WTC11 (cell line): Measurements from ENCODE around the gene SOX6. TPM values are rescaled to one million over a fixed set of nuclear protein-coding genes. Genes with fewer than 3 reads are reported as not detected.

ENCODE experiments used
- ATAC-seq: fragments of 200-7000 bp; cut with Tn5 transposase; 2 replicates; pipeline ENCODE4 v1.10.0; 2021; ENCODE audit warnings: mild to moderate bottlenecking, moderate library complexity
- CTCF ChIA-PET: fragments of 300-600 bp; sonication (Branson Sonifier 250); formaldehyde crosslinking; loops from one replicate; lab custom pipeline; 2021; ENCODE audit warnings: antibody characterized with exemption; lab: Charles Lee
- POLR2A ChIA-PET: fragments of 350-600 bp; sonication (Branson Sonifier 250); formaldehyde crosslinking; loops from one replicate; lab custom pipeline; 2021; ENCODE audit warnings: antibody characterized with exemption; lab: Charles Lee
- DNase-seq: peaks from one replicate; pipeline ENCODE4 v3.0.0; 2021; ENCODE audit warnings: low spot score
- H3K27ac Mint-ChIP-seq: 2 replicates; pipeline ENCODE4 v1.8.0; 2021; ENCODE audit warnings: mixed read lengths
- H3K27me3 Mint-ChIP-seq: 2 replicates; pipeline ENCODE4 v1.8.0; 2021; ENCODE audit warnings: low read depth, mild to moderate bottlenecking, moderate library complexity, mixed read lengths
- H3K36me3 Mint-ChIP-seq: 2 replicates; pipeline ENCODE4 v1.8.0; 2021; ENCODE audit warnings: mixed read lengths
- H3K4me1 Mint-ChIP-seq: 2 replicates; pipeline ENCODE4 v1.8.0; 2022; ENCODE audit warnings: mixed read lengths
- H3K4me3 Mint-ChIP-seq: 2 replicates; pipeline ENCODE4 v1.8.0; 2021; ENCODE audit warnings: mild to moderate bottlenecking, moderate library complexity, mixed read lengths
- H3K9me3 Mint-ChIP-seq: 2 replicates; pipeline ENCODE4 v1.8.0; 2021; ENCODE audit warnings: mixed read lengths
- CREM ChIP-seq: sonication (generic); formaldehyde crosslinking; IDR thresholded peaks from 2 replicates; pipeline ENCODE4 v1.8.1; 2022; ENCODE audit warnings: mild to moderate bottlenecking, missing genetic modification reagents, moderate library complexity
- FOXJ3 ChIP-seq: sonication (generic); formaldehyde crosslinking; IDR thresholded peaks from 2 replicates; pipeline ENCODE4 v1.9.0; 2021; ENCODE audit warnings: missing genetic modification reagents, mild to moderate bottlenecking, borderline replicate concordance
- GTF2I ChIP-seq: fragments of 250-450 bp; sonication (Bioruptor Pico); conservative IDR thresholded peaks from 2 replicates; pipeline ENCODE4 v1.4.0; 2021; ENCODE audit warnings: mild to moderate bottlenecking
- NFE2L1 ChIP-seq: sonication (generic); formaldehyde crosslinking; IDR thresholded peaks from 2 replicates; pipeline ENCODE4 v1.8.1; 2023; ENCODE audit warnings: missing genetic modification reagents
- NFYB ChIP-seq: sonication (generic); formaldehyde crosslinking; conservative IDR thresholded peaks from 2 replicates; pipeline ENCODE4 v1.8.0; 2022; ENCODE audit warnings: low read depth, missing genetic modification reagents
- NR1H2 ChIP-seq: sonication (generic); formaldehyde crosslinking; IDR thresholded peaks from 2 replicates; pipeline ENCODE4 v1.9.0; 2021; ENCODE audit warnings: mild to moderate bottlenecking, moderate library complexity, missing genetic modification reagents
- TEAD1 ChIP-seq: sonication (generic); formaldehyde crosslinking; IDR thresholded peaks from 2 replicates; pipeline ENCODE4 v1.8.0; 2022; ENCODE audit warnings: mild to moderate bottlenecking, missing genetic modification reagents
- ZNF121 ChIP-seq: sonication (generic); formaldehyde crosslinking; IDR thresholded peaks from 2 replicates; pipeline ENCODE4 v1.8.0; 2023; ENCODE audit warnings: missing genetic modification reagents
- ZNF671 ChIP-seq: fragments of 250-450 bp; sonication (Bioruptor Pico); IDR thresholded peaks from 2 replicates; pipeline ENCODE4 v1.8.0; 2021; ENCODE audit warnings: mild to moderate bottlenecking
- total RNA-seq: library from RNA; stranded (reverse); gene quantifications from 3 replicates; pipeline ENCODE4 v1.2.3, GENCODE V29; 2021
- TF ChIP-seq, protein P1 (sequence below): sonication (generic); formaldehyde crosslinking; IDR thresholded peaks from 2 replicates; pipeline ENCODE4 v1.8.1; 2022; ENCODE audit warnings: low read depth, mild to moderate bottlenecking, moderate library complexity, missing genetic modification reagents, borderline replicate concordance
- TF ChIP-seq, protein P2 (sequence below): sonication (generic); formaldehyde crosslinking; IDR thresholded peaks from 2 replicates; pipeline ENCODE4 v1.8.1; 2023; ENCODE audit warnings: mild to moderate bottlenecking, missing genetic modification reagents, moderate library complexity
- TF ChIP-seq, protein P3 (sequence below): fragments of 250-450 bp; sonication (Bioruptor Pico); IDR thresholded peaks from 2 replicates; pipeline ENCODE4 v1.9.0; 2021; ENCODE audit warnings: mild to moderate bottlenecking
- TF ChIP-seq, protein P4 (sequence below): sonication (generic); formaldehyde crosslinking; IDR thresholded peaks from 2 replicates; pipeline ENCODE4 v1.8.0; 2022; ENCODE audit warnings: mild to moderate bottlenecking, missing genetic modification reagents
- TF ChIP-seq, protein P5 (sequence below): sonication (generic); formaldehyde crosslinking; IDR thresholded peaks from 2 replicates; pipeline ENCODE4 v1.8.0; 2022; ENCODE audit warnings: missing genetic modification reagents
- TF ChIP-seq, protein P6 (sequence below): sonication (generic); formaldehyde crosslinking; IDR thresholded peaks from 2 replicates; pipeline ENCODE4 v1.8.0; 2023; ENCODE audit warnings: mild to moderate bottlenecking, missing genetic modification reagents
- TF ChIP-seq, protein P7 (sequence below): sonication (generic); formaldehyde crosslinking; IDR thresholded peaks from 2 replicates; pipeline ENCODE4 v1.8.0; 2023; ENCODE audit warnings: missing genetic modification reagents, mild to moderate bottlenecking, borderline replicate concordance
- TF ChIP-seq, protein P8 (sequence below): sonication (generic); formaldehyde crosslinking; IDR thresholded peaks from 2 replicates; pipeline ENCODE4 v1.8.1; 2022; ENCODE audit warnings: missing genetic modification reagents, borderline replicate concordance

The SOX6 gene
- total RNA-seq, 1 experiment from 2014 or later = 0.13 TPM

DNA sequence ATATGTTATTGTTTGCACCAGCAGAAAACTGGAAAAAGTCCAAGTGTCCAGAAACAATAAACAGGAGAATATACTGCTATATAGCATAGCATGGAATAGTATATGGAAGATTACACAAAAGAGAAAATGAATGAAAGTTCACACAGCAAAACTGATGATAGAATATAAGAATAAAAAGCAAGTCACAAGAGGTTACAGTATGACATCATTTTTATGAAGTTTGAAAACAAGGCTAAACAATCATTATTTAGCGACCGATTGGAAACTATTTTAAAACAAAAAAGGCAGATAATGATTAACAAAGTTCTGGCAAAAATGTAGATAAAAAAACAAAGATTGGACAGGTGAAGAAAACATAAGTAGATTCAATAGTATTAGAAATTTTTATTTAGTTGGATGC is 47.1 kb downstream of the SOX6 start:
- Mint-ChIP-seq H3K4me1 (no peaks in the 10 kb centered on the region), H3K27ac (no peak overlapping the region), H3K4me3 (no peak overlapping the region), H3K27me3 (no peaks in the 10 kb centered on the region; the same call in 1 of the 2 replicates), H3K9me3 (no peaks in the 10 kb centered on the region), H3K36me3 (no peaks in the 10 kb centered on the region)
- CTCF ChIA-PET = no interaction called here
- no peak for DNase-seq
- POLR2A ChIA-PET = no interaction called here
- TF ChIP-seq GTF2I (CRISPR knock-in tag) = no peak
- TF ChIP-seq, protein P1, sequence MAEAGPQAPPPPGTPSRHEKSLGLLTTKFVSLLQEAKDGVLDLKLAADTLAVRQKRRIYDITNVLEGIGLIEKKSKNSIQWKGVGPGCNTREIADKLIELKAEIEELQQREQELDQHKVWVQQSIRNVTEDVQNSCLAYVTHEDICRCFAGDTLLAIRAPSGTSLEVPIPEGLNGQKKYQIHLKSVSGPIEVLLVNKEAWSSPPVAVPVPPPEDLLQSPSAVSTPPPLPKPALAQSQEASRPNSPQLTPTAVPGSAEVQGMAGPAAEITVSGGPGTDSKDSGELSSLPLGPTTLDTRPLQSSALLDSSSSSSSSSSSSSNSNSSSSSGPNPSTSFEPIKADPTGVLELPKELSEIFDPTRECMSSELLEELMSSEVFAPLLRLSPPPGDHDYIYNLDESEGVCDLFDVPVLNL (CRISPR knock-in tag) = no peak
- TF ChIP-seq, protein P2, sequence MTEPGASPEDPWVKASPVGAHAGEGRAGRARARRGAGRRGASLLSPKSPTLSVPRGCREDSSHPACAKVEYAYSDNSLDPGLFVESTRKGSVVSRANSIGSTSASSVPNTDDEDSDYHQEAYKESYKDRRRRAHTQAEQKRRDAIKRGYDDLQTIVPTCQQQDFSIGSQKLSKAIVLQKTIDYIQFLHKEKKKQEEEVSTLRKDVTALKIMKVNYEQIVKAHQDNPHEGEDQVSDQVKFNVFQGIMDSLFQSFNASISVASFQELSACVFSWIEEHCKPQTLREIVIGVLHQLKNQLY (CRISPR knock-in tag) = no peak
- no peak for TF ChIP-seq ZNF671 (CRISPR knock-in tag)
- TF ChIP-seq, protein P3, sequence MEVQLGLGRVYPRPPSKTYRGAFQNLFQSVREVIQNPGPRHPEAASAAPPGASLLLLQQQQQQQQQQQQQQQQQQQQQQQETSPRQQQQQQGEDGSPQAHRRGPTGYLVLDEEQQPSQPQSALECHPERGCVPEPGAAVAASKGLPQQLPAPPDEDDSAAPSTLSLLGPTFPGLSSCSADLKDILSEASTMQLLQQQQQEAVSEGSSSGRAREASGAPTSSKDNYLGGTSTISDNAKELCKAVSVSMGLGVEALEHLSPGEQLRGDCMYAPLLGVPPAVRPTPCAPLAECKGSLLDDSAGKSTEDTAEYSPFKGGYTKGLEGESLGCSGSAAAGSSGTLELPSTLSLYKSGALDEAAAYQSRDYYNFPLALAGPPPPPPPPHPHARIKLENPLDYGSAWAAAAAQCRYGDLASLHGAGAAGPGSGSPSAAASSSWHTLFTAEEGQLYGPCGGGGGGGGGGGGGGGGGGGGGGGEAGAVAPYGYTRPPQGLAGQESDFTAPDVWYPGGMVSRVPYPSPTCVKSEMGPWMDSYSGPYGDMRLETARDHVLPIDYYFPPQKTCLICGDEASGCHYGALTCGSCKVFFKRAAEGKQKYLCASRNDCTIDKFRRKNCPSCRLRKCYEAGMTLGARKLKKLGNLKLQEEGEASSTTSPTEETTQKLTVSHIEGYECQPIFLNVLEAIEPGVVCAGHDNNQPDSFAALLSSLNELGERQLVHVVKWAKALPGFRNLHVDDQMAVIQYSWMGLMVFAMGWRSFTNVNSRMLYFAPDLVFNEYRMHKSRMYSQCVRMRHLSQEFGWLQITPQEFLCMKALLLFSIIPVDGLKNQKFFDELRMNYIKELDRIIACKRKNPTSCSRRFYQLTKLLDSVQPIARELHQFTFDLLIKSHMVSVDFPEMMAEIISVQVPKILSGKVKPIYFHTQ (CRISPR knock-in tag) = no peak
- no peak for TF ChIP-seq CREM (CRISPR knock-in tag)
- no peak for TF ChIP-seq ZNF121 (CRISPR knock-in tag)
- TF ChIP-seq TEAD1 (CRISPR knock-in tag) = no peak
- TF ChIP-seq, all 79 proteins: peak for 0
- no peak for ATAC-seq

DNA sequence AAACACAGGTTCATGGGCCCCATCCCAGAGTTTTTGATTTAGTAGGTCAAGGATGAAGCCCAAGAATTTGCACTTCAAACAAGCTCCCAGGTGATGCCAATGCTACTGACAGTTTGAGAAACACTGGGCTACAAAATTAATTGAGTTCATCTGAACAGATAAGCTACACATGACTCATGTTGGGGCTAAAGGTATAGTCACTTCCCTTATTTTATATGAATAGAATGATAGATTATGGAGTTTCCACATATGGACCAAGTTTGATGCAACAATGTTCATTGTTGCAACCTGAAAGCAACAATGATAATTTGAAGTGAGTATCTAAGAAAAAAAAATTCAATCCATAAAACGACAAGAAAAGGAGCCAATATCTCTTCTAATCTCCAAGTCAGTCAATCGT is 54.9 kb downstream of the SOX6 start:
- Mint-ChIP-seq H3K4me3 (no peak overlapping the region), H3K27ac (no peak overlapping the region), H3K9me3 (no peaks in the 10 kb centered on the region), H3K27me3 (no peaks in the 10 kb centered on the region), H3K36me3 (no peaks in the 10 kb centered on the region), H3K4me1 (peaks cover 8% of the 10 kb centered on the region; the same call in 1 of the 2 replicates)
- no peak for ATAC-seq
- DNase-seq = no peak
- ChIA-PET CTCF (no interaction called here), POLR2A (interaction anchor here (0.6 kb wide), 1 partner anchor 26 kb away, joined by 3 read pairs; no protein-coding TSS in a partner anchor)
- TF ChIP-seq NFYB (CRISPR knock-in tag) = no peak
- no peak for TF ChIP-seq NFE2L1
- TF ChIP-seq, protein P4, sequence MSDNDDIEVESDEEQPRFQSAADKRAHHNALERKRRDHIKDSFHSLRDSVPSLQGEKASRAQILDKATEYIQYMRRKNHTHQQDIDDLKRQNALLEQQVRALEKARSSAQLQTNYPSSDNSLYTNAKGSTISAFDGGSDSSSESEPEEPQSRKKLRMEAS (CRISPR knock-in tag) = no peak
- TF ChIP-seq, protein P5, sequence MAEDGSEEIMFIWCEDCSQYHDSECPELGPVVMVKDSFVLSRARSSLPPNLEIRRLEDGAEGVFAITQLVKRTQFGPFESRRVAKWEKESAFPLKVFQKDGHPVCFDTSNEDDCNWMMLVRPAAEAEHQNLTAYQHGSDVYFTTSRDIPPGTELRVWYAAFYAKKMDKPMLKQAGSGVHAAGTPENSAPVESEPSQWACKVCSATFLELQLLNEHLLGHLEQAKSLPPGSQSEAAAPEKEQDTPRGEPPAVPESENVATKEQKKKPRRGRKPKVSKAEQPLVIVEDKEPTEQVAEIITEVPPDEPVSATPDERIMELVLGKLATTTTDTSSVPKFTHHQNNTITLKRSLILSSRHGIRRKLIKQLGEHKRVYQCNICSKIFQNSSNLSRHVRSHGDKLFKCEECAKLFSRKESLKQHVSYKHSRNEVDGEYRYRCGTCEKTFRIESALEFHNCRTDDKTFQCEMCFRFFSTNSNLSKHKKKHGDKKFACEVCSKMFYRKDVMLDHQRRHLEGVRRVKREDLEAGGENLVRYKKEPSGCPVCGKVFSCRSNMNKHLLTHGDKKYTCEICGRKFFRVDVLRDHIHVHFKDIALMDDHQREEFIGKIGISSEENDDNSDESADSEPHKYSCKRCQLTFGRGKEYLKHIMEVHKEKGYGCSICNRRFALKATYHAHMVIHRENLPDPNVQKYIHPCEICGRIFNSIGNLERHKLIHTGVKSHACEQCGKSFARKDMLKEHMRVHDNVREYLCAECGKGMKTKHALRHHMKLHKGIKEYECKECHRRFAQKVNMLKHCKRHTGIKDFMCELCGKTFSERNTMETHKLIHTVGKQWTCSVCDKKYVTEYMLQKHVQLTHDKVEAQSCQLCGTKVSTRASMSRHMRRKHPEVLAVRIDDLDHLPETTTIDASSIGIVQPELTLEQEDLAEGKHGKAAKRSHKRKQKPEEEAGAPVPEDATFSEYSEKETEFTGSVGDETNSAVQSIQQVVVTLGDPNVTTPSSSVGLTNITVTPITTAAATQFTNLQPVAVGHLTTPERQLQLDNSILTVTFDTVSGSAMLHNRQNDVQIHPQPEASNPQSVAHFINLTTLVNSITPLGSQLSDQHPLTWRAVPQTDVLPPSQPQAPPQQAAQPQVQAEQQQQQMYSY (CRISPR knock-in tag) = no peak
- TF ChIP-seq, protein P6, sequence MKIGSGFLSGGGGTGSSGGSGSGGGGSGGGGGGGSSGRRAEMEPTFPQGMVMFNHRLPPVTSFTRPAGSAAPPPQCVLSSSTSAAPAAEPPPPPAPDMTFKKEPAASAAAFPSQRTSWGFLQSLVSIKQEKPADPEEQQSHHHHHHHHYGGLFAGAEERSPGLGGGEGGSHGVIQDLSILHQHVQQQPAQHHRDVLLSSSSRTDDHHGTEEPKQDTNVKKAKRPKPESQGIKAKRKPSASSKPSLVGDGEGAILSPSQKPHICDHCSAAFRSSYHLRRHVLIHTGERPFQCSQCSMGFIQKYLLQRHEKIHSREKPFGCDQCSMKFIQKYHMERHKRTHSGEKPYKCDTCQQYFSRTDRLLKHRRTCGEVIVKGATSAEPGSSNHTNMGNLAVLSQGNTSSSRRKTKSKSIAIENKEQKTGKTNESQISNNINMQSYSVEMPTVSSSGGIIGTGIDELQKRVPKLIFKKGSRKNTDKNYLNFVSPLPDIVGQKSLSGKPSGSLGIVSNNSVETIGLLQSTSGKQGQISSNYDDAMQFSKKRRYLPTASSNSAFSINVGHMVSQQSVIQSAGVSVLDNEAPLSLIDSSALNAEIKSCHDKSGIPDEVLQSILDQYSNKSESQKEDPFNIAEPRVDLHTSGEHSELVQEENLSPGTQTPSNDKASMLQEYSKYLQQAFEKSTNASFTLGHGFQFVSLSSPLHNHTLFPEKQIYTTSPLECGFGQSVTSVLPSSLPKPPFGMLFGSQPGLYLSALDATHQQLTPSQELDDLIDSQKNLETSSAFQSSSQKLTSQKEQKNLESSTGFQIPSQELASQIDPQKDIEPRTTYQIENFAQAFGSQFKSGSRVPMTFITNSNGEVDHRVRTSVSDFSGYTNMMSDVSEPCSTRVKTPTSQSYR (CRISPR knock-in tag) = no peak
- TF ChIP-seq NR1H2 = no peak
- TF ChIP-seq, protein P7, sequence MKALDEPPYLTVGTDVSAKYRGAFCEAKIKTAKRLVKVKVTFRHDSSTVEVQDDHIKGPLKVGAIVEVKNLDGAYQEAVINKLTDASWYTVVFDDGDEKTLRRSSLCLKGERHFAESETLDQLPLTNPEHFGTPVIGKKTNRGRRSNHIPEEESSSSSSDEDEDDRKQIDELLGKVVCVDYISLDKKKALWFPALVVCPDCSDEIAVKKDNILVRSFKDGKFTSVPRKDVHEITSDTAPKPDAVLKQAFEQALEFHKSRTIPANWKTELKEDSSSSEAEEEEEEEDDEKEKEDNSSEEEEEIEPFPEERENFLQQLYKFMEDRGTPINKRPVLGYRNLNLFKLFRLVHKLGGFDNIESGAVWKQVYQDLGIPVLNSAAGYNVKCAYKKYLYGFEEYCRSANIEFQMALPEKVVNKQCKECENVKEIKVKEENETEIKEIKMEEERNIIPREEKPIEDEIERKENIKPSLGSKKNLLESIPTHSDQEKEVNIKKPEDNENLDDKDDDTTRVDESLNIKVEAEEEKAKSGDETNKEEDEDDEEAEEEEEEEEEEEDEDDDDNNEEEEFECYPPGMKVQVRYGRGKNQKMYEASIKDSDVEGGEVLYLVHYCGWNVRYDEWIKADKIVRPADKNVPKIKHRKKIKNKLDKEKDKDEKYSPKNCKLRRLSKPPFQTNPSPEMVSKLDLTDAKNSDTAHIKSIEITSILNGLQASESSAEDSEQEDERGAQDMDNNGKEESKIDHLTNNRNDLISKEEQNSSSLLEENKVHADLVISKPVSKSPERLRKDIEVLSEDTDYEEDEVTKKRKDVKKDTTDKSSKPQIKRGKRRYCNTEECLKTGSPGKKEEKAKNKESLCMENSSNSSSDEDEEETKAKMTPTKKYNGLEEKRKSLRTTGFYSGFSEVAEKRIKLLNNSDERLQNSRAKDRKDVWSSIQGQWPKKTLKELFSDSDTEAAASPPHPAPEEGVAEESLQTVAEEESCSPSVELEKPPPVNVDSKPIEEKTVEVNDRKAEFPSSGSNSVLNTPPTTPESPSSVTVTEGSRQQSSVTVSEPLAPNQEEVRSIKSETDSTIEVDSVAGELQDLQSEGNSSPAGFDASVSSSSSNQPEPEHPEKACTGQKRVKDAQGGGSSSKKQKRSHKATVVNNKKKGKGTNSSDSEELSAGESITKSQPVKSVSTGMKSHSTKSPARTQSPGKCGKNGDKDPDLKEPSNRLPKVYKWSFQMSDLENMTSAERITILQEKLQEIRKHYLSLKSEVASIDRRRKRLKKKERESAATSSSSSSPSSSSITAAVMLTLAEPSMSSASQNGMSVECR (CRISPR knock-in tag) = no peak
- TF ChIP-seq, protein P8, sequence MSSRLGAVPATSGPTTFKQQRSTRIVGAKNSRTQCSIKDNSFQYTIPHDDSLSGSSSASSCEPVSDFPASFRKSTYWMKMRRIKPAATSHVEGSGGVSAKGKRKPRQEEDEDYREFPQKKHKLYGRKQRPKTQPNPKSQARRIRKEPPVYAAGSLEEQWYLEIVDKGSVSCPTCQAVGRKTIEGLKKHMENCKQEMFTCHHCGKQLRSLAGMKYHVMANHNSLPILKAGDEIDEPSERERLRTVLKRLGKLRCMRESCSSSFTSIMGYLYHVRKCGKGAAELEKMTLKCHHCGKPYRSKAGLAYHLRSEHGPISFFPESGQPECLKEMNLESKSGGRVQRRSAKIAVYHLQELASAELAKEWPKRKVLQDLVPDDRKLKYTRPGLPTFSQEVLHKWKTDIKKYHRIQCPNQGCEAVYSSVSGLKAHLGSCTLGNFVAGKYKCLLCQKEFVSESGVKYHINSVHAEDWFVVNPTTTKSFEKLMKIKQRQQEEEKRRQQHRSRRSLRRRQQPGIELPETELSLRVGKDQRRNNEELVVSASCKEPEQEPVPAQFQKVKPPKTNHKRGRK = no peak
- TF ChIP-seq FOXJ3 (CRISPR knock-in tag) = no peak
